Parietal lobe (tissue), 2 donors: ENCODE results near the gene GTF2H4. TPM values are rescaled to one million over a fixed set of nuclear protein-coding genes. Genes with fewer than 3 reads are reported as not detected.

Experiments used
- small RNA-seq: library from RNA; depleted of rRNA; stranded (forward); fragments of <200 nt; gene quantifications from one replicate; pipeline ENCODE3, GENCODE V24; 2014; ENCODE audit warnings: low replicate concordance
- total RNA-seq: library from RNA; depleted of rRNA; stranded (reverse); fragments of >200 nt; gene quantifications from one replicate; pipeline ENCODE4 v1.2.3, GENCODE V29; 2014

The GTF2H4 gene
- total RNA-seq, result 36.3 TPM

DNA sequence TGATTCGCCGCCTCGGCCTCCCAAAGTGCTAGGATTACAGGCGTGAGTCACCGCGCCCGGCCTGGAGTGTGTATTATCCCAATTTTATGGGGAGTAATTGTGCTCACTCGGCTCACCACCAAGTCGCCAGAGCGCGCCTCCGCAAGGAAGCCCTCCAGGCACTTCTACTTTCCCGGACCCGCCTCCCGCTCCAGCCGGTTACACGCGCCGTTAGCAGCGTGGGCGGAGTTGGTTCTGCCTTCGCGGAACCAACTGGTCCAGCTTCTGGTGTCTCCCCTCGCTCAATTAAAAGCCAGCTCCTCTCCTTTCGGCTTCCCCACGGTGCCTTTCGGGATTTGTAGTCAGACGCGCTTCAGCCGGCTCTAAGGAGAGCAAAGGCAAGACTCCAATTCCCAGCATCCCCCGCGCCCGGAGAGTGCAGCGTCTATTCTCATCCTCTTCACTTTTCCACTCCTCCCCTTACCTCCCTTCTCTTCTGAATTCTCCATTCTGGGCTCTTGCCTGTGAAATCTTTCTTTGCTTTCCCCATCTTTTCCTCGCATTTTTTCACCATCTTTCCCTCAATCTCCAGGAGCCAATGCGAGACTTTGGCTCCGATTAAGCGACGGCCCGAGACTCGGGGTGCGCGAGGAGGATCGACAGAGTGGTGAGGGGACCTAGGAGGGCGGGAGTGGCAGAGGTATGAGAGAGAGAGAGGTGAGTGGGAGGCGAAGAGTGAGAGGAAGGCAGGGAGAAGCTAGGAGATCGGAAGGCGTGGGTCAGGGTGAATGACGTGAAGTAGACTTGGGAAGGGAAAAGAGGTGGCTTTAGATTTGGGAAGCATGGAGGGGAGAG is at the start of gene GTF2H4:
Gene GTF2H4, plus strand, starts transcription at position 450 of the 834 bp plus-strand sequence.

GRCh38 chr6:30883685-30884520 is 24.1 kb upstream of the GTF2H4 start, which contains the start of gene DDR1:
DDR1 (plus strand) TSS chr6:30884519; CDS start chr6:30888730, 4,211 bp downstream.

GRCh38 chr6:30914076-30914853 is 6.3 kb downstream of the GTF2H4 start, which contains the start of gene VARS2:
VARS2 (plus strand) TSS chr6:30914238; CDS start chr6:30914837, 599 bp downstream.

DNA sequence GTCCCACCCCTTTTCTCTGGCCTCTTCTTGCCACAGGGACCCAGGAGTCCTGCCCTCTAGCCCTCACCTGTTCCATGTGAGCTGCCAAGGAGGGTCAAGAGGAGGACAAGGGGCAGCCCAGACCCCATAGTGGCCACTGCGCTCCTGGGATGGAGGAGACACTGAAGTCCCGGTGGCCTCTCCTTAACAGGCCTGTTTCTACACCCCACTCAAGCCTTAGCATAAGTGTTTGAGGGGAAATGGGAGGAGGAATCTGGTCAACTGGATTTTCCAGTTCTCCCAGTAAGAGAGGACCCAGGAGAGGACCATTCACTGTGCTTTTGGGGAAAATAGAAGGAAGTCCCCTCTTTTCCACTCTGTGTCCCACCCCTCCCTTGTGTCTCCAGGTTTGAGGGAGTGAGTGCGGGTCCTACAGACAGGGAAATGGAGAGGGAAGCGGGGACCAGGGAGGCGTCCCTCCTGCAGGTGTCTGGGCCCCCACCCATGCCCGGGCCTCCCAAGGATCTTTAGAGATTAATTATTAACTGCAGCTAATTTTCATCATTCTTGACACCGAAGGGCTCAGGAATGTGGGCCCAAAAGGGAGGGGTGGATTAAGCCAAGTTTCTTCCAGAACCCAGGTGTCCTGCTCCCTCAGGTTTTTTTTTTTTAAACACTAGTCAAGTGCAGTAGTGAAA is 24.1 kb downstream of the GTF2H4 start, which contains the start of gene SFTA2:
Gene SFTA2, minus strand, starts transcription at position 202 of the 677 bp plus-strand sequence. Its CDS starts 74 bp downstream, at position 128.

GRCh38 chr6:30940361-30940986 is 32.5 kb downstream of the GTF2H4 start, which contains the start of gene MUCL3:
MUCL3 (plus strand) TSS chr6:30940973; CDS start chr6:30941000, 27 bp downstream.

Small RNA genes lying within 50 kb of the gene (small RNA-seq; reads per million reads assigned to genes)
- not detected for gene RF00019

Other genes with a start within 250 kb of the GTF2H4 start
- gene DHX16, start 235.2 kb upstream of the GTF2H4 start, total RNA-seq, result 22.5 TPM
- 37.2 TPM for gene PPP1R18, start 221.6 kb upstream of the GTF2H4 start, total RNA-seq
- gene NRM, start 217.2 kb upstream of the GTF2H4 start, total RNA-seq, result 4.7 TPM
- 9.4 TPM for gene MDC1, start 190.9 kb upstream of the GTF2H4 start, total RNA-seq
- 1,375 TPM for gene TUBB, start 187.9 kb upstream of the GTF2H4 start, total RNA-seq
- gene FLOT1, start 165.5 kb upstream of the GTF2H4 start, total RNA-seq, result 66.0 TPM
- gene IER3, start 163.7 kb upstream of the GTF2H4 start, total RNA-seq, result 1.6 TPM
- 155 TPM for gene DDR1, start 23.7 kb upstream of the GTF2H4 start, total RNA-seq
- gene VARS2, start 6.0 kb downstream of the GTF2H4 start, total RNA-seq, result 41.9 TPM
- not detected for gene SFTA2, start 24.0 kb downstream of the GTF2H4 start, total RNA-seq
- not detected for gene MUCL3, start 32.8 kb downstream of the GTF2H4 start, total RNA-seq
- not detected for gene MUC21, start 75.5 kb downstream of the GTF2H4 start, total RNA-seq
- not detected for gene MUC22, start 102.3 kb downstream of the GTF2H4 start, total RNA-seq
- gene C6orf15, start 204.4 kb downstream of the GTF2H4 start, total RNA-seq, result not detected
- not detected for gene PSORS1C1, start 206.6 kb downstream of the GTF2H4 start, total RNA-seq
- not detected for gene CDSN, start 212.2 kb downstream of the GTF2H4 start, total RNA-seq
- gene PSORS1C2, start 230.9 kb downstream of the GTF2H4 start, total RNA-seq, result not detected
- 14.1 TPM for gene CCHCR1, start 249.6 kb downstream of the GTF2H4 start, total RNA-seq